ENCODE measurements around the gene ALPL. TPM values are rescaled to one million over a fixed set of nuclear protein-coding genes. Genes with fewer than 3 reads are reported as not detected.
"Not testable (repeated sequence)": the region's sequence is repeated elsewhere in the genome, so short reads cannot be mapped to it uniquely, and the experiment has no call there.

The ALPL gene
- total RNA-seq, 1 donor from 2014 or later, result 10.2 TPM

- Histone ChIP-seq H3K27me3 (ENCODE audit: low read depth) (no peaks in the 10 kb centered on the region), H3K36me3 (no peaks in the 10 kb centered on the region), H3K27ac (replicated peaks) (no peak overlapping the region), H3K9me3 (replicated peaks) (no peaks in the 10 kb centered on the region), H3K4me3 (no peak overlapping the region), H3K4me1 (no peaks in the 10 kb centered on the region)
- intact Hi-C loops (cut with micrococcal nuclease), result loop anchor here (10.0 kb wide), 1 partner anchor 57 kb away; no protein-coding TSS in a partner anchor
- no peak for TF ChIP-seq CTCF (IDR thresholded peaks at IDR 0.05; ENCODE audit: borderline replicate concordance)
- DNase-seq, result no peak
Observed at GRCh38 chr1:21517660-21518480, 8.6 kb downstream of the ALPL start.

GRCh38 chr1:21518774-21519455 is 9.7 kb downstream of the ALPL start:
- no peak for TF ChIP-seq CTCF (IDR thresholded peaks at IDR 0.05; ENCODE audit: borderline replicate concordance)
- Histone ChIP-seq H3K27ac (replicated peaks) (no peak overlapping the region), H3K36me3 (no peaks in the 10 kb centered on the region), H3K4me1 (no peaks in the 10 kb centered on the region), H3K4me3 (no peak overlapping the region), H3K9me3 (replicated peaks) (no peaks in the 10 kb centered on the region), H3K27me3 (ENCODE audit: low read depth) (no peaks in the 10 kb centered on the region)
- no peak for DNase-seq
- intact Hi-C loops (cut with micrococcal nuclease), result loop anchor here (10.0 kb wide), 1 partner anchor 56 kb away; no protein-coding TSS in a partner anchor

GRCh38 chr1:21519486-21520070 is 10.4 kb downstream of the ALPL start:
- not testable (repeated sequence) for H3K4me1 ChIP-seq; H3K4me3 ChIP-seq; H3K27ac ChIP-seq (replicated peaks); H3K27me3 ChIP-seq (ENCODE audit: low read depth); H3K9me3 ChIP-seq (replicated peaks); H3K36me3 ChIP-seq; DNase-seq
- intact Hi-C loops (cut with micrococcal nuclease), result loop anchor here (10.0 kb wide), 1 partner anchor 55 kb away; no protein-coding TSS in a partner anchor

DNA sequence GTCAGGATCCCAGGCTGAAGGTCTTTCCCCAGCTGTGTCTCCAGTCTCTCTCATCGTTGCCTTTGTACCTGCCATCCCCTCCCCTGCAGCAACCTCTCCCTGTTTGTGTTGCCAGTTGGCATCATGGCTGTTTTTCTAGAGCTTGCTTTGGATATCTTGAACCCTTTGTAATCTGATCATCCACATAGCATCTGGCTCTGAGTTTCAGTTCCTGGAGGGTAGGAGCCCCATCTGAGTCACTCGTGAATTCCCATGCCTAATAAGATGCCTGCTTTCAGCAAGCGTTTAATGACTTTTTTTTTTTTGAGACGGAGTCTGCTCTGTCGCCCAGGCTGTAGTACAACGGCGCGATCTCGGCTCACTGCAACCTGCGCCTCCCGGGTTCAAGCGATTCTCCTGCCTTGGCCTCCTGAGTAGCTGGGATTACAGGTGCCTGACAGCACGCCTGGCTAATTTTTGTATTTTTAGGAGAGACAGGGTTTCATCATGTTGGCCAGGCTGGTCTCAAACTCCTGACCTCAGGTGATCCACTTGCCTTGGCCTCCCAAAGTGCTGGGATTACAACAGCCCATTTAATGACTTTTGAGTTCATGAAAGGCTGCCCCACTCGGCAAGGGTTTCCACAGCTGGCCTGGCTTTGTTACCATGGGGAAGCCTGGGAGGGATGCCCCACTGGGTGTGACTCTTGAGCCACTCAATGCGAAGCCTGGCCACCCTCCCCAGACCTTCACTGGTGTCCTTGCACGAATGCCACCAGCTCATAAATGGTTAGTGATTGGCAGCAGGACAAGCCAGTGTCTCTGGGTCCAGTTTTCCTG is 11.9 kb downstream of the ALPL start:
- no peak for DNase-seq
- Histone ChIP-seq H3K4me3 (no peak overlapping the region), H3K36me3 (no peaks in the 10 kb centered on the region), H3K27me3 (ENCODE audit: low read depth) (no peaks in the 10 kb centered on the region), H3K4me1 (peaks cover 11% of the 10 kb centered on the region), H3K27ac (replicated peaks) (no peak overlapping the region), H3K9me3 (replicated peaks) (no peaks in the 10 kb centered on the region)
- TF ChIP-seq CTCF (IDR thresholded peaks at IDR 0.05; ENCODE audit: borderline replicate concordance), result no peak
- intact Hi-C loops (cut with micrococcal nuclease), result no loop called here

DNA sequence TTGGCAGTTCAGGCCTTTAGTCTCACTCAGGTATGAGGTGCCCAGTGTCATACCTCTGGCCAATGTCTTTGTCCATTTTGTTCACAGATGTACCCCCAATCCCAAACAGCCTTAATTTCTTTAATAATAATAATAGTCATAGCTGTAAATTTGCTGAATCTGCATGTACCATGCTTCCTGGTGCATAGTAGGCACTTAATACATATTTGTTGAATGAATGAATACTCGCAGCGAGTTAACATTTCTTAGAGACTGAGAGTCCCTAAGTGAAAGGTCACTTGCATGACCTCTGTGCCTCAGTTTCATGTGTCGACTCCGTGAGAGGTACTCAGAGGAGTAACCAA is 12.5 kb downstream of the ALPL start:
- Histone ChIP-seq H3K27ac (replicated peaks) (no peak overlapping the region), H3K9me3 (replicated peaks) (no peaks in the 10 kb centered on the region), H3K27me3 (ENCODE audit: low read depth) (no peaks in the 10 kb centered on the region), H3K36me3 (no peaks in the 10 kb centered on the region), H3K4me3 (no peak overlapping the region), H3K4me1 (peaks cover 11% of the 10 kb centered on the region)
- no peak for DNase-seq
- no peak for TF ChIP-seq CTCF (IDR thresholded peaks at IDR 0.05; ENCODE audit: borderline replicate concordance)
- intact Hi-C loops (cut with micrococcal nuclease), result no loop called here

Data from left ventricle myocardium inferior (tissue), 1 donor.